OCI-LY1 (cell line): ENCODE results near the gene RASAL3.
A peak's percentile ranks its signal among the peaks of the same experiment; 100 is the strongest.

Source experiments
- H2AFZ ChIP-seq: fragments of 200-600 bp; sonication (generic), shearing (Covaris generic); 2 replicates; pipeline ENCODE4 v1.6.0; 2014; ENCODE audit warnings: antibody characterized with exemption, mild to moderate bottlenecking, low read length
- H3F3A ChIP-seq: fragments of 200-600 bp; sonication (generic), shearing (Covaris generic); 2 replicates; pipeline ENCODE4 v1.6.0; 2014; ENCODE audit warnings: mild to moderate bottlenecking, antibody characterized with exemption, low read length, moderate library complexity; ENCODE audit not compliant: insufficient read depth
- H3K27ac ChIP-seq: fragments of 200-600 bp; sonication (generic); 2 replicates; pipeline ENCODE4 v1.5.1; 2014; ENCODE audit warnings: low read length, mixed run types, mild to moderate bottlenecking, low read depth; ENCODE audit not compliant: poor library complexity, severe bottlenecking
- H3K27me3 ChIP-seq: fragments of 200-600 bp; sonication (generic); 2 replicates; pipeline ENCODE4 v1.6.0; 2014; ENCODE audit warnings: antibody characterized with exemption, mild to moderate bottlenecking, low read length, moderate library complexity; ENCODE audit not compliant: insufficient read depth
- H3K36me3 ChIP-seq: fragments of 200-600 bp; sonication (generic); 2 replicates; pipeline ENCODE4 v1.6.1; 2014; ENCODE audit warnings: mild to moderate bottlenecking, antibody characterized with exemption, low read length, moderate library complexity, mixed read lengths; ENCODE audit not compliant: insufficient read depth
- H3K4me1 ChIP-seq: fragments of 200-600 bp; sonication (generic); 2 replicates; pipeline ENCODE4 v1.5.1; 2014; ENCODE audit warnings: mild to moderate bottlenecking, low read length, moderate library complexity; ENCODE audit not compliant: insufficient read depth, severe bottlenecking
- H3K4me2 ChIP-seq: fragments of 200-600 bp; sonication (generic), shearing (Covaris generic); 2 replicates; pipeline ENCODE4 v1.6.1; 2014; ENCODE audit warnings: low read length
- H3K4me3 ChIP-seq: fragments of 200-600 bp; sonication (generic); 2 replicates; pipeline ENCODE4 v1.5.1; 2014; ENCODE audit warnings: low read length, low read depth, mild to moderate bottlenecking, mixed read lengths; ENCODE audit not compliant: poor library complexity, severe bottlenecking
- H3K79me2 ChIP-seq: fragments of 200-600 bp; shearing (Covaris generic); 2 replicates; pipeline ENCODE4 v1.6.1; 2016; ENCODE audit warnings: mixed run types, low read length, mixed read lengths; ENCODE audit not compliant: insufficient read depth
- H3K9ac ChIP-seq: fragments of 200-600 bp; sonication (generic), shearing (Covaris generic); 2 replicates; pipeline ENCODE4 v1.6.1; 2014; ENCODE audit warnings: mild to moderate bottlenecking, low read length, mixed read lengths
- H3K9me2 ChIP-seq: fragments of 200-600 bp; sonication (generic), shearing (Covaris generic); 2 replicates; pipeline ENCODE4 v1.6.1; 2014; ENCODE audit warnings: low read depth, mild to moderate bottlenecking, low read length, mixed read lengths
- H3K9me3 ChIP-seq: fragments of 200-600 bp; shearing (Covaris generic); 2 replicates; pipeline ENCODE4 v1.6.1; 2014; ENCODE audit warnings: low read length, mixed read lengths
- H4K20me1 ChIP-seq: fragments of 200-600 bp; sonication (generic), shearing (Covaris generic); 2 replicates; pipeline ENCODE4 v1.6.0; 2016; ENCODE audit warnings: mild to moderate bottlenecking, low read length; ENCODE audit not compliant: insufficient read depth
- CTCF ChIP-seq: fragments of 200-600 bp; sonication (generic), shearing (Covaris generic); IDR thresholded peaks from 2 replicates; pipeline ENCODE4 v1.5.1; 2017; ENCODE audit warnings: mild to moderate bottlenecking, antibody characterized with exemption, low read length, moderate library complexity, mixed read lengths
- EZH2 ChIP-seq: fragments of 200-600 bp; sonication (generic), shearing (Covaris generic); IDR thresholded peaks from 2 replicates; pipeline ENCODE4 v1.8.0; 2017; ENCODE audit warnings: borderline replicate concordance, mixed run types, mild to moderate bottlenecking, antibody characterized with exemption, low read length, moderate library complexity, mixed read lengths

Gene RASAL3

GRCh38 chr19:15448044-15448777 lies 16.1 kb downstream of the RASAL3 start:
- Histone ChIP-seq H4K20me1 (no peaks in the 10 kb centered on the region), H3K27me3 (peaks cover 3% of the 10 kb centered on the region; the same call in 1 of the 2 replicates), H3K9me2 (no peaks in the 10 kb centered on the region), H2AFZ (no peak overlapping the region), H3K4me2 (peak overlapping the region; percentile 58; the same call in 1 of the 2 replicates), H3K79me2 (no peaks in the 10 kb centered on the region), H3F3A (peaks cover 7% of the 10 kb centered on the region), H3K27ac (no peak overlapping the region), H3K9ac (no peak overlapping the region), H3K4me3 (no peak overlapping the region), H3K9me3 (no peaks in the 10 kb centered on the region), H3K36me3 (peaks cover 4% of the 10 kb centered on the region; the same call in 1 of the 2 replicates), H3K4me1 (peaks cover 13% of the 10 kb centered on the region)
- TF ChIP-seq CTCF (no peak), EZH2 (no peak)

GRCh38 chr19:15447057-15447456 lies 17.3 kb downstream of the RASAL3 start:
- peaks cover 3% of the 10 kb centered on the region; the same call in 1 of the 2 replicates for H3K27me3 ChIP-seq
- no peak overlapping the region for H3K4me2 ChIP-seq
- H3K4me3 ChIP-seq, result no peak overlapping the region
- H3K9me2 ChIP-seq, result no peaks in the 10 kb centered on the region
- peaks cover 13% of the 10 kb centered on the region for H3K4me1 ChIP-seq
- peaks cover 7% of the 10 kb centered on the region for H3F3A ChIP-seq
- H3K27ac ChIP-seq, result no peak overlapping the region
- H3K79me2 ChIP-seq, result no peaks in the 10 kb centered on the region
- no peaks in the 10 kb centered on the region for H3K9me3 ChIP-seq
- H3K36me3 ChIP-seq, result no peaks in the 10 kb centered on the region
- H4K20me1 ChIP-seq, result no peaks in the 10 kb centered on the region
- no peak for TF ChIP-seq EZH2
- no peak for TF ChIP-seq CTCF
- H3K9ac ChIP-seq, result no peak overlapping the region
- H2AFZ ChIP-seq, result no peak overlapping the region

- H2AFZ ChIP-seq, result no peak overlapping the region
These were observed 18.5 kb downstream of the RASAL3 start for GRCh38 chr19:15445807-15446376.

More at GRCh38 chr19:15445807-15446376, 18.5 kb downstream of the RASAL3 start:
- Histone ChIP-seq H3K4me3 (no peak overlapping the region), H3K4me2 (no peak overlapping the region), H3K9me2 (no peaks in the 10 kb centered on the region), H3K27me3 (peaks cover 3% of the 10 kb centered on the region; the same call in 1 of the 2 replicates), H3K4me1 (peaks cover 13% of the 10 kb centered on the region), H4K20me1 (no peaks in the 10 kb centered on the region), H3K79me2 (no peaks in the 10 kb centered on the region), H3K9ac (no peak overlapping the region), H3F3A (no peaks in the 10 kb centered on the region; the same call in 1 of the 2 replicates), H3K36me3 (no peaks in the 10 kb centered on the region), H3K9me3 (no peaks in the 10 kb centered on the region), H3K27ac (no peak overlapping the region)
- TF ChIP-seq CTCF (no peak), EZH2 (no peak)
